ENCODE measurements around the gene GULP1. TPM values are rescaled to one million over a fixed set of nuclear protein-coding genes. Genes with fewer than 3 reads are reported as not detected.

Gene GULP1
- total and polyA plus RNA-seq, 2 of the 13 experiments (the other 11 are each of a cell fraction or from before 2014, with no cell fraction given): 0.15 TPM; not detected in 1

DNA sequence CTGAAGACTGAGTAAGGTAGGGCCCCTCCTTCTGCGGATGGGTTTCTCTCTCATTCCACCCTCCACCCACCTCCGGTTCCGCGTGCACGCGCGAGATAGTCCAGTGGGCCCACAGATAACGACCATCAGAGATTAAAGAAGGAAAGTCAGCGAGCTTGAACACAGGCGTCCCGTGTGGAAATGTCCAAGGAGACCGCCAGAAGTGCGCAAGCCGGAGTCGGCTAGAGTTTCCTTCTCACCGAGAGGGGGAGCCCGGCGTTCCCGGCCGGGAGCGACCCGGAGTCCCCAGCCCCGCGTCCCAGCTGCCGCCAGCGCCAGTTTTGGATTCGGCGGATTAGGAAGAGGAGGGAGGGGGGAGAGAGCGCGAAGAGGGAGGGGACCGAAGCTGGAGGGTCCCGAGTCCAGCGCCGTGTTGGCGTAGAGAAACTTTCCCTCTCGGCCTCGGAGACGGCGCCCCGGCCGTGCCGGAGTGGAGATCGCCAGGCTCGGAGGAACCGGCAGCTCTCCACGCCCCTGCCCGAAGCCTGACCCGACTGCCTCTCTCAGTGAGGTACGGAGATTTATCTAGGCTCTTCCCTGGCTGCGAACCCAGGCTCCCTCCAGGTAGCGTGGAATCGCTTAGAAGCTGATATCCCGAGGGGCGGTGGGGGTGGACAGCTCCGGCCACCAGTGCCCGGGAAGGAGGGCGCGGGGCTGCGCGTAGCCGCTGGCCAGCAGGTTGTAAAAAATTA, at the start of gene GULP1 (continued):
- no peak for TF ChIP-seq AFF4 (CRISPR knock-in tag; IDR thresholded peaks at IDR 0.05)
- TF ChIP-seq, protein P1, sequence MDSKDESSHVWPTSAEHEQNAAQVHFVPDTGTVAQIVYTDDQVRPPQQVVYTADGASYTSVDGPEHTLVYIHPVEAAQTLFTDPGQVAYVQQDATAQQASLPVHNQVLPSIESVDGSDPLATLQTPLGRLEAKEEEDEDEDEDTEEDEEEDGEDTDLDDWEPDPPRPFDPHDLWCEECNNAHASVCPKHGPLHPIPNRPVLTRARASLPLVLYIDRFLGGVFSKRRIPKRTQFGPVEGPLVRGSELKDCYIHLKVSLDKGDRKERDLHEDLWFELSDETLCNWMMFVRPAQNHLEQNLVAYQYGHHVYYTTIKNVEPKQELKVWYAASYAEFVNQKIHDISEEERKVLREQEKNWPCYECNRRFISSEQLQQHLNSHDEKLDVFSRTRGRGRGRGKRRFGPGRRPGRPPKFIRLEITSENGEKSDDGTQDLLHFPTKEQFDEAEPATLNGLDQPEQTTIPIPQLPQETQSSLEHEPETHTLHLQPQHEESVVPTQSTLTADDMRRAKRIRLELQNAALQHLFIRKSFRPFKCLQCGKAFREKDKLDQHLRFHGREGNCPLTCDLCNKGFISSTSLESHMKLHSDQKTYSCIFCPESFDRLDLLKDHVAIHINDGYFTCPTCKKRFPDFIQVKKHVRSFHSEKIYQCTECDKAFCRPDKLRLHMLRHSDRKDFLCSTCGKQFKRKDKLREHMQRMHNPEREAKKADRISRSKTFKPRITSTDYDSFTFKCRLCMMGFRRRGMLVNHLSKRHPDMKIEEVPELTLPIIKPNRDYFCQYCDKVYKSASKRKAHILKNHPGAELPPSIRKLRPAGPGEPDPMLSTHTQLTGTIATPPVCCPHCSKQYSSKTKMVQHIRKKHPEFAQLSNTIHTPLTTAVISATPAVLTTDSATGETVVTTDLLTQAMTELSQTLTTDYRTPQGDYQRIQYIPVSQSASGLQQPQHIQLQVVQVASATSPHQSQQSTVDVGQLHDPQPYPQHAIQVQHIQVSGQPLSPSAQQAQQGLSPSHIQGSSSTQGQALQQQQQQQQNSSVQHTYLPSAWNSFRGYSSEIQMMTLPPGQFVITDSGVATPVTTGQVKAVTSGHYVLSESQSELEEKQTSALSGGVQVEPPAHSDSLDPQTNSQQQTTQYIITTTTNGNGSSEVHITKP (CRISPR knock-in tag; IDR thresholded peaks at IDR 0.05; ENCODE audit: low read depth): no peak
- no peak for TF ChIP-seq ARID4A (CRISPR knock-in tag; IDR thresholded peaks at IDR 0.05; ENCODE audit: borderline replicate concordance)
- TF ChIP-seq TERF1 (CRISPR knock-in tag; IDR thresholded peaks at IDR 0.05): 0 out of 2 replicates have a peak, but pooled peaks have one; percentile 21
- no peak for TF ChIP-seq IRX3 (CRISPR knock-in tag; IDR thresholded peaks at IDR 0.05; ENCODE audit: borderline replicate concordance, low read depth)
- TF ChIP-seq, protein P2, sequence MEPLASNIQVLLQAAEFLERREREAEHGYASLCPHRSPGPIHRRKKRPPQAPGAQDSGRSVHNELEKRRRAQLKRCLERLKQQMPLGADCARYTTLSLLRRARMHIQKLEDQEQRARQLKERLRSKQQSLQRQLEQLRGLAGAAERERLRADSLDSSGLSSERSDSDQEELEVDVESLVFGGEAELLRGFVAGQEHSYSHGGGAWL (CRISPR knock-in tag; IDR thresholded peaks at IDR 0.05): 0 out of 2 replicates have a peak, but pooled peaks have one; percentile 40
- no peak for TF ChIP-seq GZF1 (CRISPR knock-in tag; IDR thresholded peaks at IDR 0.05)
- TF ChIP-seq ZXDC (CRISPR knock-in tag; IDR thresholded peaks at IDR 0.05): no peak

Measured in HepG2 (cell line).